Measurements from ENCODE around the gene EFR3B. TPM values are rescaled to one million over a fixed set of nuclear protein-coding genes. Genes with fewer than 3 reads are reported as not detected.

Gene EFR3B
- total and polyA plus RNA-seq, 2 of the 13 experiments (the other 11 are each of a cell fraction or from before 2014, with no cell fraction given) = 0.42 TPM

DNA sequence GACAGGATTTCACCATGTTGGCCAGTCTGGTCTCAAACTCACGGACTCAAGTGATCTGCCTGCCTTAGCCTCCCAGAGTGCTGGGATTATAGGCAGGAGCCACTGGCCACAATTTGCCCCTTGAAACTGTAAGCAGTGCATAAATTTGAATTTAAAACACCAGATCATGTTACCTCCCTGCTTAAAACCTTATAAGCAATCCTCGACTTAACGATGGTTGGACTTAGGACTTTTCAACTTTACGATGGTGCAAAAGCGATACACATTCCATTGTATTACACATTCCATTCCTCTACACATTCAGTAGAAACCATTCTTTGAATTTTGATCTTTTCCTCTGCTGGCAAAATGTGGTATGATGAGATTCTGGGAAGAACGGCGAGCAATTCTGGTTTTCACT lies 23.2 kb upstream of the EFR3B start:
- no peak overlapping the region for H3K9ac ChIP-seq (ENCODE audit: insufficient read depth, low read depth, low read length)
- H3K27ac ChIP-seq (ENCODE audit: extremely low read length, insufficient read depth, low read length) = no peak overlapping the region
- H3K4me3 ChIP-seq (replicated peaks in 1 of 3; ENCODE audit: insufficient read depth in 1 of 3, low read depth in 2 of 3, low read length in 3 of 3) = no peak overlapping the region
- no peaks in the 10 kb centered on the region for H3K27me3 ChIP-seq (ENCODE audit: control insufficient read depth in 1 of 2, insufficient read depth in 2 of 2, low read length in 2 of 2)
- H3K79me2 ChIP-seq (ENCODE audit: insufficient read depth, low read length) = no peaks in the 10 kb centered on the region
- peak; percentile 90 for ATAC-seq
- H3K9me3 ChIP-seq (ENCODE audit: low read length) = no peaks in the 10 kb centered on the region
- peak; percentile 37 for FAIRE-seq
- in situ Hi-C loops (cut with HindIII; ENCODE audit: extremely low pct_ligation_motif_present, low pct_unique_long_range_greater_than_20kb) (no loop called here), intact Hi-C loops (cut with micrococcal nuclease; ENCODE audit: unreplicated experiment) (no loop called here)
- peak; percentile 83 for DNase-seq (ENCODE audit: low spot score)
- no TSS peak for BruUV-seq (replicated peaks)
- H3K4me1 ChIP-seq (ENCODE audit: insufficient read depth, low read length) = peaks cover 11% of the 10 kb centered on the region
- no peak overlapping the region for H2AFZ ChIP-seq (ENCODE audit: low read length)
- peak overlapping the region; percentile 16; the same call in 1 of the 2 replicates for H3K4me2 ChIP-seq (ENCODE audit: low read depth, low read length)
- no peaks in the 10 kb centered on the region for H3K36me3 ChIP-seq (replicated peaks in 1 of 2; ENCODE audit: control insufficient read depth in 1 of 2, insufficient read depth in 2 of 2, low read length in 2 of 2)
- WGBS (ENCODE audit: low lambda C conversion rate) = 12% methylated on average over 7 of the region's 7 CpGs
- POLR2A ChIA-PET = no interaction called here
- no peaks in the 10 kb centered on the region for H4K20me1 ChIP-seq (ENCODE audit: insufficient read depth, low read length)
- CTCF ChIA-PET (ENCODE audit: low intra/inter-chr PET ratio, low total read pairs) = no interaction called here
- TF ChIP-seq HNF4A (CRISPR knock-in tag; IDR thresholded peaks at IDR 0.05) (peak; percentile 71), SOX5 (CRISPR knock-in tag; IDR thresholded peaks at IDR 0.05; ENCODE audit: borderline replicate concordance) (peak; percentile 80), ZNF652 (CRISPR knock-in tag; IDR thresholded peaks at IDR 0.05; ENCODE audit: borderline replicate concordance, low read depth) (no peak), SOX6 (IDR thresholded peaks at IDR 0.05) (no peak), SOX6 (CRISPR knock-in tag; IDR thresholded peaks at IDR 0.05) (peak; percentile 55; the same call in 1 of the 2 replicates), TEAD3 (CRISPR knock-in tag; optimal IDR thresholded peaks at IDR 0.05; ENCODE audit: borderline replicate concordance) (peak; percentile 78), ZNF790 (CRISPR knock-in tag; IDR thresholded peaks at IDR 0.05; ENCODE audit: borderline replicate concordance) (no peak), SOX13 (IDR thresholded peaks at IDR 0.05) (no peak), SOX13 (CRISPR knock-in tag; conservative IDR thresholded peaks at IDR 0.05 in 1 of 2, IDR thresholded peaks at IDR 0.05 in 1 of 2) (peak in 1 of 2 experiments; percentile 85; a peak in 2 of 4 replicates), CEBPB (IDR thresholded peaks at IDR 0.05; ENCODE audit: borderline replicate concordance, low read depth, low read length) (peak; percentile 75), POLR2G (IDR thresholded peaks at IDR 0.05; ENCODE audit: low read depth, low read length) (no peak), CEBPG (CRISPR knock-in tag; IDR thresholded peaks at IDR 0.05) (peak; percentile 21; the same call in 1 of the 2 replicates), NCOR1 (IDR thresholded peaks at IDR 0.05; ENCODE audit: borderline replicate concordance, low read length) (peak; percentile 41; the same call in 1 of the 2 replicates), MLLT10 (CRISPR knock-in tag; IDR thresholded peaks at IDR 0.05) (no peak), PAF1 (CRISPR knock-in tag; IDR thresholded peaks at IDR 0.05) (no peak)
- TF ChIP-seq, protein P1, sequence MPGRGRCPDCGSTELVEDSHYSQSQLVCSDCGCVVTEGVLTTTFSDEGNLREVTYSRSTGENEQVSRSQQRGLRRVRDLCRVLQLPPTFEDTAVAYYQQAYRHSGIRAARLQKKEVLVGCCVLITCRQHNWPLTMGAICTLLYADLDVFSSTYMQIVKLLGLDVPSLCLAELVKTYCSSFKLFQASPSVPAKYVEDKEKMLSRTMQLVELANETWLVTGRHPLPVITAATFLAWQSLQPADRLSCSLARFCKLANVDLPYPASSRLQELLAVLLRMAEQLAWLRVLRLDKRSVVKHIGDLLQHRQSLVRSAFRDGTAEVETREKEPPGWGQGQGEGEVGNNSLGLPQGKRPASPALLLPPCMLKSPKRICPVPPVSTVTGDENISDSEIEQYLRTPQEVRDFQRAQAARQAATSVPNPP (CRISPR knock-in tag; IDR thresholded peaks at IDR 0.05) = no peak
- TF ChIP-seq, protein P2, sequence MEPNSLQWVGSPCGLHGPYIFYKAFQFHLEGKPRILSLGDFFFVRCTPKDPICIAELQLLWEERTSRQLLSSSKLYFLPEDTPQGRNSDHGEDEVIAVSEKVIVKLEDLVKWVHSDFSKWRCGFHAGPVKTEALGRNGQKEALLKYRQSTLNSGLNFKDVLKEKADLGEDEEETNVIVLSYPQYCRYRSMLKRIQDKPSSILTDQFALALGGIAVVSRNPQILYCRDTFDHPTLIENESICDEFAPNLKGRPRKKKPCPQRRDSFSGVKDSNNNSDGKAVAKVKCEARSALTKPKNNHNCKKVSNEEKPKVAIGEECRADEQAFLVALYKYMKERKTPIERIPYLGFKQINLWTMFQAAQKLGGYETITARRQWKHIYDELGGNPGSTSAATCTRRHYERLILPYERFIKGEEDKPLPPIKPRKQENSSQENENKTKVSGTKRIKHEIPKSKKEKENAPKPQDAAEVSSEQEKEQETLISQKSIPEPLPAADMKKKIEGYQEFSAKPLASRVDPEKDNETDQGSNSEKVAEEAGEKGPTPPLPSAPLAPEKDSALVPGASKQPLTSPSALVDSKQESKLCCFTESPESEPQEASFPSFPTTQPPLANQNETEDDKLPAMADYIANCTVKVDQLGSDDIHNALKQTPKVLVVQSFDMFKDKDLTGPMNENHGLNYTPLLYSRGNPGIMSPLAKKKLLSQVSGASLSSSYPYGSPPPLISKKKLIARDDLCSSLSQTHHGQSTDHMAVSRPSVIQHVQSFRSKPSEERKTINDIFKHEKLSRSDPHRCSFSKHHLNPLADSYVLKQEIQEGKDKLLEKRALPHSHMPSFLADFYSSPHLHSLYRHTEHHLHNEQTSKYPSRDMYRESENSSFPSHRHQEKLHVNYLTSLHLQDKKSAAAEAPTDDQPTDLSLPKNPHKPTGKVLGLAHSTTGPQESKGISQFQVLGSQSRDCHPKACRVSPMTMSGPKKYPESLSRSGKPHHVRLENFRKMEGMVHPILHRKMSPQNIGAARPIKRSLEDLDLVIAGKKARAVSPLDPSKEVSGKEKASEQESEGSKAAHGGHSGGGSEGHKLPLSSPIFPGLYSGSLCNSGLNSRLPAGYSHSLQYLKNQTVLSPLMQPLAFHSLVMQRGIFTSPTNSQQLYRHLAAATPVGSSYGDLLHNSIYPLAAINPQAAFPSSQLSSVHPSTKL (CRISPR knock-in tag; IDR thresholded peaks at IDR 0.05) = 0 out of 2 replicates have a peak, but pooled peaks have one; percentile 21
- TF ChIP-seq, protein P3, sequence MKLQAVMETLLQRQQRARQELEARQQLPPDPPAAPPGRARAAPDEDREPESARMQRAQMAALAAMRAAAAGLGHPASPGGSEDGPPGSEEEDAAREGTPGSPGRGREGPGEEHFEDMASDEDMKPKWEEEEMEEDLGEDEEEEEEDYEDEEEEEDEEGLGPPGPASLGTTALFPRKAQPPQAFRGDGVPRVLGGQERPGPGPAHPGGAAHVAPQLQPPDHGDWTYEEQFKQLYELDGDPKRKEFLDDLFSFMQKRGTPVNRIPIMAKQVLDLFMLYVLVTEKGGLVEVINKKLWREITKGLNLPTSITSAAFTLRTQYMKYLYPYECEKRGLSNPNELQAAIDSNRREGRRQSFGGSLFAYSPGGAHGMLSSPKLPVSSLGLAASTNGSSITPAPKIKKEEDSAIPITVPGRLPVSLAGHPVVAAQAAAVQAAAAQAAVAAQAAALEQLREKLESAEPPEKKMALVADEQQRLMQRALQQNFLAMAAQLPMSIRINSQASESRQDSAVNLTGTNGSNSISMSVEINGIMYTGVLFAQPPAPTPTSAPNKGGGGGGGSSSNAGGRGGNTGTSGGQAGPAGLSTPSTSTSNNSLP (IDR thresholded peaks at IDR 0.05; ENCODE audit: low read depth, low read length) = peak; percentile 86
- TF ChIP-seq, protein P4, sequence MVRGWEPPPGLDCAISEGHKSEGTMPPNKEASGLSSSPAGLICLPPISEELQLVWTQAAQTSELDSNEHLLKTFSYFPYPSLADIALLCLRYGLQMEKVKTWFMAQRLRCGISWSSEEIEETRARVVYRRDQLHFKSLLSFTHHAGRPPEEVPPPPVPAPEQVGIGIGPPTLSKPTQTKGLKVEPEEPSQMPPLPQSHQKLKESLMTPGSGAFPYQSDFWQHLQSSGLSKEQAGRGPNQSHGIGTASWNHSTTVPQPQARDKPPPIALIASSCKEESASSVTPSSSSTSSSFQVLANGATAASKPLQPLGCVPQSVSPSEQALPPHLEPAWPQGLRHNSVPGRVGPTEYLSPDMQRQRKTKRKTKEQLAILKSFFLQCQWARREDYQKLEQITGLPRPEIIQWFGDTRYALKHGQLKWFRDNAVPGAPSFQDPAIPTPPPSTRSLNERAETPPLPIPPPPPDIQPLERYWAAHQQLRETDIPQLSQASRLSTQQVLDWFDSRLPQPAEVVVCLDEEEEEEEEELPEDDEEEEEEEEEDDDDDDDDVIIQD (CRISPR knock-in tag; IDR thresholded peaks at IDR 0.05; ENCODE audit: low read depth) = peak; percentile 87; the same call in 1 of the 2 replicates
